GM18520 (cell line): Measurements from ENCODE around the gene TNFRSF25.

Experiments used
- ATAC-seq: cut with Tn5 transposase; IDR thresholded peaks from one replicate; pipeline ENCODE4 v1.9.1; 2021; ENCODE audit not compliant: unreplicated experiment

Gene TNFRSF25

GRCh38 chr1:6419804-6420453 is 46.0 kb downstream of the TNFRSF25 start, which contains the start of gene HES2:
TSS of gene HES2 (minus strand) at chr1:6419919. CDS start at chr1:6419820, 99 bp downstream.
- ATAC-seq, result no peak

GRCh38 chr1:6419397-6419803 is 46.6 kb downstream of the TNFRSF25 start:
- no peak for ATAC-seq

GRCh38 chr1:6418668-6419396 is 47.1 kb downstream of the TNFRSF25 start:
- no peak for ATAC-seq

GRCh38 chr1:6417961-6418667 is 47.9 kb downstream of the TNFRSF25 start:
- ATAC-seq, result no peak

GRCh38 chr1:6416906-6417305 is 49.1 kb downstream of the TNFRSF25 start:
- no peak for ATAC-seq

- no peak for ATAC-seq
Observed at GRCh38 chr1:6416295-6416656, 49.7 kb downstream of the TNFRSF25 start.

- ATAC-seq, result no peak
Observed at GRCh38 chr1:6414881-6415626, 50.9 kb downstream of the TNFRSF25 start.

- ATAC-seq, result no peak
Observed at GRCh38 chr1:6414443-6414844, 51.5 kb downstream of the TNFRSF25 start.

- ATAC-seq, result no peak
Observed at GRCh38 chr1:6412896-6413295, 53.1 kb downstream of the TNFRSF25 start.
